Measurements from ENCODE around the gene FRMPD1.
"Not testable (repeated sequence)": the region's sequence is repeated elsewhere in the genome, so short reads cannot be mapped to it uniquely, and the experiment has no call there.

FRMPD1 gene

DNA sequence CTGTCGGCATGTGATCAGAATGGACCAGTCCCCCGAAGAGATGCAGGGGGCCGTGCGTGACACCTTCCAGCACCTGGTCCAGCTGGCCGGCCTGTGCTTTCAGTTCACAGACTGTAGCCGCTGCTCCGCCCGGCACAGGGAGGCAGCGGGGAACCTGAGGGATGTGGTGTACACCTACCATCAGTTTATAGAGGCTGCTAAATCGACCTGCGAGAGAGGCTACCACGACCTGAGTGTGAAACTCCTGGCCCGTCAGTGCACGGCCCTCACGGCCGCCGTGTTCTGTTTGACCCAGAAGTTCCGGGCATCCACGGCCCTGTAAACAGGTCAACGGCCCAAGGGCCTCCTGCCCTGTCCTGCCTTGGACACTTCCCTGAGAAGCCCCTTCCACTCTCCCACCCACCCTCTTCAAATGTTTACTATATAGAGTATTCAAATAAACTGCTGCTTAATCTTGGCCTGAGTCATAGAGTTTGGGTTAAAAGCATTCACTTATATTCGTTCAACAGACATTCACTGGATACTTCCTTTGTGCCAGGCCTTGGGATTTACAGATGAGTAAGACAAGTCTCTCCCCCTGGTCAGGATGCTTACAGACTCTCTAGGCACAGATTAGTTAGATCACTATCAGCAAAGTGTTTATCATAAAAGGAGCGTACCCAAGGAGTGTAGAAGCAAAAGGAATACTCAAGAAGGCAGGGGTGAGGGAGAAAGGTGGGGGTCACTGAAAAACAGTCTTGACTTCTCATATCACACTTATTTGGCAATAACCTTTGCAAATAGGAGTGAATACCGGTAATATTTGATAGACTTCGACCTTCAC is 95.9 kb downstream of the FRMPD1 start:
- DNase-seq = no peak

DNA sequence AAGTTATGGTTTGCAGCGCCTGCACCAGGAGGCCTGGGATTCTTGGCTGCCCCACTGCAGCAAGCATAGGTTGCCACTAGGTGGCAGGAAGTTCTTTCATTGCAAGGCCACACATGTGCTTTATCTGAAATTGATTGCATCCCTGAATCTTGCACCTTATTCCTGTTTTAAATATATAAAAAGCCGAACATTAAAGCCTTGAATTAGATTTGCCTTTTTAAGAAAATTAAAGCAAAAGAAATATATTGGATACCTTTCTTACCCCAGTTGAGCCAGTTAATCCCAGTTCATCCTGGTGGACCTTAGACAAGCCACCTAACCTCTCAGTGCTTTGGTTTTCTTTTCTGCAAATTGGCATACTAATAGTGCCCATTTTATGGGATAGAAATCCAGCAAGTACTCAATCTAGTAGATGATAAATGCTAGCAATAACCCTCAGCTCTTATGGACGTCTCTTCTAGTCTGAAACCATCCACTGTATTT is 96.6 kb downstream of the FRMPD1 start:
- no peak for DNase-seq

DNA sequence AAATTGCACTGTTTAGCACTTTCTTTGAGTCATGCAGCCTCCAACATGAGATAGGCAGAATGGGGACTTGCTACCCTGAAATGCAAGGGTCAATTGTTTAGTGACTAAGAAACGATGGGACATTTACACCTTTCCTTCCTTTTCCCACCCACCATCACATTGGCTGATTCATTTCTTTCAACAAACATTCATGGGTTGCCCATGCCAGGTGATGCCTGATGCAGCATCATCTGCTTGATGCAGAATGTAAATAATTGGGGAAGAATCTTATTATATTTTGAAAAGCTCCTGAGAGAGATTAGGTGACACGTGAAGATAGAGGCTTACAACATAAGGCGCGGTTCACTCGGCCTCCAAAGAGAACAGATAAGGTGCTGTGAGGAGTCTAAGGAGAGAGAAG is 98.4 kb downstream of the FRMPD1 start:
- no peak for DNase-seq

DNA sequence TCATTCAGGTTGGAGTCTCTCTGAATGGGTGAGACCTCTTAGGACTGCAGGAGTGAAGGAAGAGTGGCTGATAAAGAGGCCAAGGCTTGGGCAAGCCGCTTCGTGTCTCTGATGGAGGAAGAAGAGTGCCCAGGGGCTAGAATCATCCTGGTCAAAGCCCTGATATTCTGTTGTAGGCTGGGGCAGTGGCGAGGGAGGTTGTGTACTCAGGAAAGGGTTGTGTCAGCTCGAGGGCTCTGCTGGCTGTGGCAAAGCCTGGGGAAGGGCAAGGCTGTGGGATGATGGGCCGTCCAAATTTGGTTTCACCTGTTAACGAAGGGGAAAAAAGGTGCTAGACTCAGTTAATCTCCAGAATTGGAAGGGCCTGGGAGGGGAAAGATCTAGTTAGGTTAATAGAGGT is 100.4 kb downstream of the FRMPD1 start:
- no peak for DNase-seq

GRCh38 chr9:37751704-37752103 is 101.0 kb downstream of the FRMPD1 start:
- DNase-seq = not testable (repeated sequence)

GRCh38 chr9:37752112-37752511 is 101.4 kb downstream of the FRMPD1 start:
- not testable (repeated sequence) for DNase-seq

DNA sequence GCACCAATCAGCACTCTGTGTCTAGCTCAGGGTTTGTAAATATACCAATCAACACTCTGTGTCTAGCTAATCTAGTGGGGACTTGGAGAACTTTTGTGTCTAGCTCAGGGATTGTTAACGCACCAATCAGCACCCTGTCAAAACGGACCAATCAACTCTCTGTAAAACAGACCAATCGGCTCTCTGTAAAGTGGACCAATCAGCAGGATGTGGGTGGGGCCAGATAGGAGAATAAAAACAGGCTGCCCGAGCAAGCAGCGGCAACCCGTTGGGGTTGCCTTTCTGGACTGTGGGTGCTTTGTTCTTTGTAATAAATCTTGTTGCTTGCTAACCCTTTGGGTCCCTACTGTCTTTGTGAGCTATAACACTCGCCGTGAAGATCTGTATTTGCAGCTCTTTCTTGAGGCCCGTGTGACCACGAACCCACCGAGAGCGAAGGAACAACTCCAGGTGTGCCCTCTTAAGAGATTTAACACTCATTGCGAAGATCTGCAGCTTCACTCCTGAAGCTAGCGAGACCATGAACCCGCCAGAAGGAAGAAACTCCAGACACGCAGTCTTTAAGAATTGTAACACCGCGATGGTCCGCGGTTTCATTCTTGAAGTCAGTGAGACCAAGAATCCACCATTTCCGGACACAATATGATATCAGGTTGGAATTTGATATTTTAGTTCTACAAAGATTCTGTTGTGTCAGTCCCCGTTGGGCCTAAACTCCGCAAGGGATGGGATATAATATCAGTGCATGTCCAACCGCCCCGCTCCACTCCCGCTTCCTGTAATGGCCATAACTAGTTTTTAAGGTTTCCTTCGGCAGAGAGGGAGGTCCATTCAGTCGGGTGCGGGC is 102.1 kb downstream of the FRMPD1 start:
- DNase-seq = no peak

GRCh38 chr9:37753489-37754190 is 102.9 kb downstream of the FRMPD1 start, which contains the start of gene TRMT10B:
Gene TRMT10B (plus strand): TSS chr9:37753805. CDS start chr9:37761932, 8,127 bp downstream.
- DNase-seq = no peak

- no peak for DNase-seq
These were observed 108.0 kb downstream of the FRMPD1 start for GRCh38 chr9:37758747-37759146.

- no peak for DNase-seq
These were observed 109.8 kb downstream of the FRMPD1 start for GRCh38 chr9:37760416-37761161.

DNA sequence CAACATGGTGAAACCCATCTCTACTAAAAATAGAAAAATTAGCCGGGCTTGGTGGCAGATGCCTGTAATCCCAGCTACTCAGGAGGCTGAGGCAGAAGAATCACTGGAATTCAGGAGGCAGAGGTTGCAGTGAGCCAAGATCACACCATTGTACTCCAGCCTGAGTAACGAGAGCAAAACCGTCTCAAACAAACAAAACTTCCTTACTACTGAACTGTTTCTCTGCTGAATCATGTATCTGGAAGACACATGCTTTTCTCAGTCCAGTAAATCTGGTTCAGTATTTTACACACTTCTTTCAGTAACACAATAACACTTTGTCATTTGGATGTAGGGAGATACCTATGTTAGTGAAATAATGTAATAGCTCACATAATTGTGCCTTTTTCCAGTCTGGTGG is 110.8 kb downstream of the FRMPD1 start:
- DNase-seq = no peak

- DNase-seq = not testable (repeated sequence)
These were observed 114.5 kb downstream of the FRMPD1 start for GRCh38 chr9:37765263-37765662.

DNA sequence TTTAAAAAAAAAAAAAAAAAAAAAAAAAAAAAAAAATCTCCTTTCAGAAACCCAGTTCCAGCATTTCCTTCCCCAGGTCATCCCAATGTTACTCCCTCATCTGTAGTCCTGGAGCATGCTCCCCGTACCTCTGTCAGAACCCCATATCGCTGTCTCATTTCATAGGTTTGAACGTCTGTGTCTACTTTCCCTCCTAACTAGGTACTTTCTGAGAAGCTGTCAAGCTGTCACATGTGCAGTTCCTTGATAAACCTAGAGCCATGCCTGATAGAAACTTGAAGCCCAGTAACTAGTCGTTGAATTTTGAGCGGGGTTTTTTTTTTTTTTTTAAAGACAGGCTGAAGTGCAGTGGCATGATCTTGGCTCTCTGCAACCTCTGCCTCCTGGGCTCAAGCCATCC is 118.6 kb downstream of the FRMPD1 start:
- no peak for DNase-seq

GRCh38 chr9:37769995-37770394 is 119.2 kb downstream of the FRMPD1 start:
- no peak for DNase-seq

DNA sequence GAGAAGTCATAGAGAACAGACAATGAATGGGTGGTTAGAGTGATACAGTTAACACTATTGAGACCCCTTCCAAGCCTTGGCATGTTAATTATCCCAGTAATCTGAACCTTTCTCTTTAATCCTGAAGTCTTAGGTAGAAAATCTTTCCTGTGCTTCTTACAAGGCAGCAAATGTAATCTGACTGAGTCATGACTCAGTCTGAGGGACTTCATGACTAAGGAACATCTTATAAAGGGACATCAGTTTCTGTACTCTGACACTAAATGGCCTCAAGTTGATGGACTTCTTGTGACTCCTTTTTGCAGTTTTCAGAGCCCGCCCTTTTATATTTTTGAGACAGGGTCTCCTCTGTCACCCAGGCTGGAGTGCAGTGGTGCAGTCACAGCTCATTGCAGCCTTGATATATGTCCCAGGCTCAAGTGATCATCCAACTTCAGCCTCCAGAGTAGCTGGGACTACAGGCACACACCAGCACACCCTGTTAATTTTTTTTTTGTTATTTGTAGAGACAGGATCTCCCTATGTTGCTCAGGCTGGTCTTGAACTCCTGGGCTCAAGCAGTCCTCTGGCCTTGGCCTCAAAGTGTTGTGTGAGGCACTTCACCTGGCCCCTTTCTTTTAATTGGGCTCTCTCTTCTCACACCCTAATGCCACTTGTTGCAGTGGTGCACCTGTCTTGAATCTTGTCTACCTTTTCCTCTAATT is 124.6 kb downstream of the FRMPD1 start:
- no peak for DNase-seq

DNA sequence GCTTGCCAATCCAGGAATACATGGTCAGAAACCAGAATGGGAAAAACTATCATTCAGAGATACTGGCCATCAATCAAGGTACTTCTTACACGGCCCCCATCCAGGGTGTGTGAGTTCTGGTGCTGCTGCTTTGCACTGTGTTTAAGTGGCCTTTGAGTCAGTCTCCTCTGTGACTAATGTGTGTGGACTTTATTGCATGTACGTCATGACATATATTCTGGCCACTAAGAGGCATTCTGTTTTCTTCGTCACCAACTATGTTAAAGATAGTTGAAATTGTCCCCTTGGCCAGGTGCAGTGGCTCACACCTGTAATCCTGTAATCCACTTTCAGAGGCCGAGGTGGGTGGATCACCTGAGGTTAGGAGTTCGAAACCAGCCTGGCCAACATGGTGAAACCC is 125.6 kb downstream of the FRMPD1 start:
- DNase-seq = no peak

DNA sequence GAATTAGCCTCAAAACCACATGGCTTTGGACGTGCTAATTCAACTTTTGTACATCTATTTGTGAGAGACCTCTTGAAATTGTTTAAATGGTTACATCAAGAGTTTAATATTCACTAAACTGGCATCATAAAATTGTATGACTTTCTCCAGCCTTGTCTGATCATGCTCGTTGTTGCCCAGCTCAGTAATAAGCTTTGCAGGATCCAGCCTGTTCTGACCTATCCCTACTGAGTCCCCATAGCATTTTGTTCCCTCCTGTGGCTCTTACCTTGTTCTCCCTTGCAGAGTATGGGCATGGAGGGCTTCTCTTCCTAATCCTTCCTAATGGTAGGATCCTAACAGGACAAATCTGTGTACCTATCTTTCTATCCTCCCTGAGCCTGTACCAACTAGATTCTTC is 127.8 kb downstream of the FRMPD1 start:
- no peak for DNase-seq

DNA sequence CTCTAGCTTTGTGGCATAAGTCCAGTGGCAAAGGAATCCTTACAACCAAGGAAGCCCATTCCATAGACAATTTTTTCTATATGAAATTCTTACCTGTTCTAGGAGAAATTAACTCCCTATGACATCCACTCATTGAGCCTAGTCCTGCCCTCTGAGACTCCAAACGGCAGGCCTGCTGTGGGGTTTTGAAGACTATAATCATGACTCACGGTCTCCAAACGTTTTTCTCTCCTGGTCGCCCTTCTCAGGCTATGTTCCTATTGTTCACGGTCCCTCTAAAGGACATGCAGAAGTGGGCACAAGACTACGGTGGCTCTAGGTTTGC is 133.5 kb downstream of the FRMPD1 start:
- DNase-seq = no peak

- DNase-seq = no peak
These were observed 134.1 kb downstream of the FRMPD1 start, which contains the start of gene EXOSC3 for GRCh38 chr9:37784616-37785483. Gene EXOSC3 (minus strand): TSS chr9:37785064. CDS start chr9:37785044, 20 bp downstream.

DNA sequence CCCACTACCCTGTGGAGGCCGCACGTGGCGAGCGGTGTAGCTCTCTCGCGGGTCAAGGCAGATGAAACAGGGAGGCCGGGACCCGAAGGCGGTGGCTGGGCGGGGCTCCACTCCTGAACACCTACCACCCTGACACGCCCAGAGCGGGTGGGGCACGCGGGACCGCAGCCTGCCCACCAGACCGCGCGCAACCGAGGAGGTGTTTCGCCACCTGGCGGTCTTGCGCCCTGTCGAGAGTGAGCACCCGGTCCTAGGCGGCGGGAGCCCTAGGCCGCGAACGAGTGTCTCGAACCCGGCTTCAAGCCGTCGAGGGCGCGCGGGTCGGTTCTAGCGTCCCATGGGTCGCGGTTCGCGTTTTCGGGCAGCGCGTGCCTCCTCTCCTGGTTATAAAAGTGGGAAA is 136.3 kb downstream of the FRMPD1 start:
- no peak for DNase-seq

GRCh38 chr9:37788332-37788731 is 137.6 kb downstream of the FRMPD1 start:
- DNase-seq = no peak
